GM19372 (cell line): ENCODE data around the gene VEGFA.

Experiments used
- ATAC-seq: cut with Tn5 transposase; IDR thresholded peaks from one replicate; pipeline ENCODE4 v1.9.1; 2021; ENCODE audit warnings: mild to moderate bottlenecking, low read depth, moderate library complexity; ENCODE audit not compliant: unreplicated experiment

Gene VEGFA

GRCh38 chr6:43800746-43801494, 30.9 kb downstream of the VEGFA start:
- no peak for ATAC-seq

GRCh38 chr6:43801495-43802181, 31.6 kb downstream of the VEGFA start:
- ATAC-seq: no peak

- ATAC-seq: no peak
These were observed 33.2 kb downstream of the VEGFA start for GRCh38 chr6:43803055-43803782.

DNA sequence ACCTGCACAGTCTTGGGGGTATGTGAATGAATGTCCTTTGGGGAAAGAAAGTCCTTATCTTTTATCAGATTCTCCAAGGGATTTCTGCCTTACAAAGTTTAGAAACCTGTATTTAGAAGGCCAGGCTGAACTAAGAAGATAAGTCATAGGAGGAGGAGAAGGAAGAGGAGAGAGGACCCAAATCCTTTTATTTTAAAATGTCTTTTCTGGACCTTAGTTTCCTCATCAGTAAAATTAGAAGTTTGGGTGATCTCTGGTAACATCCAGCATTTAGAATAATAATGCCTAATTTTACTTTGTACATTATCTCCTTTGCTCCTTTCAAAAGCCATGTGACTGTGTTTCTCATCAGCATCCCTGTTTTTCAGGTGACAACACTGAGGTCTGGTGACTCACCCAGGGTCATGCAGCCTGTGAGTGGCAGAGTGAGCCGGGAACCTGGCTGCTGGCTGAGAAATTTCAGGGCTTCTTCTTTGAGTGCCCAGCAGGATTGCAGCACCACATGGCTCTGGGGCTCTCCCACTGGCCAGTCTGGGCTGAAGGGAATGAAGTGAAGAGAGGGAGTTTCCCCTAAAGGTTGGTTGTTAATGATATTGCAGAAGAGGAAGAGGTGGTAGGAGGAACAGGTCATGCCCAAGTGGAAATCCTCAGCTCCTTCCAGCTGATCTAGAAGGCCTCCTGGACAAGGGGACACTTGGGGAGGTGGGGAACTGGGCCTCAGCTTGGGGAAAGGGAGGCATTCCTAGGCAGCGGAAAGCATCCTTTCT, 34.0 kb downstream of the VEGFA start:
- no peak for ATAC-seq

DNA sequence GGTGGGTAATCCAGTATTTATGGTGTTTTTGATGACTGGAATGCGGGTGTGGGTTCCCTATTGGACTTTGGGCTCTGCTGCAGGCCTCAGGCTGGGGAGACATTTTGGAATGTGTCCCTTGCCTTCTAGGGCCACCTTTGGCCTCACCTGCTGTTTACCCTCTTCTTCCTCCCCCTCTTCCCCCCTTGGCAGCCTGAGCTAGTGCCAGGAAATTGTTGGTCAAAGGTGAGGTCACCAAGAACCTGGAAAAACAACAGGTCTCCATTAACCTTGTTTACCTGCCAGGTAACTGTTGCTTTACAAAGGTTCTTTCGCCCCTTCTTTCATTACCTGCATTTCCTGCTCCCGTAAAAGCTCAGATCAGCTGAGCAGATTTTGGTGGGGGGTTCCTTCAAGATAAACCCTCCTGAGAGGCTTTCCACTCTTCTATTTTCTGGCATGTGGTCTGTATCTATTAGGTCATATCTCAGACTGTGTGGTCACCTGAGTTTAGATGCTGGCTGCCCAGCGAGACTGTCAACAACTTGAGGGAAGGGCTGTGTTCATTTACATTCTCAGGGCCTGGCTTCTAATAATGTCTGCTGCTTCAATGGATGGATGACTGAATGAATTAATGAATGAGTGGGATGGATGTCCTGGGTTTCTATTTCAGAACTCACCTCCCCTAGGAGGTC, 34.7 kb downstream of the VEGFA start:
- ATAC-seq: no peak

- no peak for ATAC-seq
These were observed 35.7 kb downstream of the VEGFA start for GRCh38 chr6:43805699-43806042.

DNA sequence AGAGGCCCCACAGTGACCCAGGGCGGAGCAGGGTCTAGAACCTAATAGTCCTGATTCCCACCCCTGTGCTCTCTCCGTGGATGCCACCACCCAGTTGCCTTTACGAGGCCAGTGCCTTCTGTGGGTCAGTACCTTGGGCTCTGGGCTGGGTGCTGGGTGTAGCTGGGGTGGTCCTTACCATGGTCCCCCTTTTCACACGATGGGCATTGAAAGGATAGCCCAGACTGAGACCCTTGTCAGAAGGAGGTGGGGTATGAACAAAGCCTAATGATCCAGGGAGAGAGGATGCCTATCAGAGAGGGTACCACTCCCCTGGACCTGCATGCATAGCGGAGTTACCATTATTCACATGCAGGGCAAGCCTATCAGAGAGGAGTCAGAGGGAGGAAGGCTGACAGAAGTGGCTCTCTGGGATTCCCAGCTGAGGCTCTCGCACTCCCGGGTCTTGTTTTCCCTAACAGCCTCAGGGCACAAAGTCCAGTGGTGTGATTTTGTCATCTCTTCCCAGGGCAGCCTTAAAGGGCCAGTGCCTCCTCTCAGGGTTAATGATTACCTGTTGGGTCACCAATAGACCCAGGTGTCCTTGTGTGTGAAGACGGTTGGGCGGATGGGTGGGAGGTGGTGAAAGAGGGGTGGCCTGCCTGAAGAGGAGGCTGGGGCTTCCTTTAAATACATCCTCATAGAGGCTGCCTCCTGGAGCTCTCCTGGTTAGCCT, 36.2 kb downstream of the VEGFA start:
- ATAC-seq: no peak

DNA sequence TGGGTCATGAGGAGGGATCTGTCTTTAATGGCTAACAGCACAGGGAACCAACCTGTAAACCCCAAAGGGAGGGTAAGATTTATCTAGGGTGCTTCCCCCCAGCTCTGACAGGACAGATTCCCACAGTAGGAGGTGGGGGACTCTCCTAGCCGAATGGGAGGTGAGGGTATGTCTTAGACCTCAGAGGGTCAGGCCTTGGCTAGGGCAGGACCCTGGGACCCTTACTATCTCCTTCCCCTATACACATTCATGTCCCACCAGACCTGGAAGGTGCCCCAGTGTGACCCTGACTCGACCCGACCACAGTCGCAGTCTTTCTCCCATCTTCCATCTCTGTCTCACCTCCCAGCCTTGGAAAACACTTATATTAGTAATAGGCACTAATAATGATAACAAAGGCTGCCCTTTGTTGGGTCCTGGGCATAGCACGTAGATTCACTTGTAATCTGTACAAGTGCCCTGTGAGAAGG, 36.8 kb downstream of the VEGFA start:
- ATAC-seq: no peak

- no peak for ATAC-seq
These were observed 37.4 kb downstream of the VEGFA start for GRCh38 chr6:43807228-43808061.

GRCh38 chr6:43808412-43808811, 38.4 kb downstream of the VEGFA start:
- no peak for ATAC-seq

DNA sequence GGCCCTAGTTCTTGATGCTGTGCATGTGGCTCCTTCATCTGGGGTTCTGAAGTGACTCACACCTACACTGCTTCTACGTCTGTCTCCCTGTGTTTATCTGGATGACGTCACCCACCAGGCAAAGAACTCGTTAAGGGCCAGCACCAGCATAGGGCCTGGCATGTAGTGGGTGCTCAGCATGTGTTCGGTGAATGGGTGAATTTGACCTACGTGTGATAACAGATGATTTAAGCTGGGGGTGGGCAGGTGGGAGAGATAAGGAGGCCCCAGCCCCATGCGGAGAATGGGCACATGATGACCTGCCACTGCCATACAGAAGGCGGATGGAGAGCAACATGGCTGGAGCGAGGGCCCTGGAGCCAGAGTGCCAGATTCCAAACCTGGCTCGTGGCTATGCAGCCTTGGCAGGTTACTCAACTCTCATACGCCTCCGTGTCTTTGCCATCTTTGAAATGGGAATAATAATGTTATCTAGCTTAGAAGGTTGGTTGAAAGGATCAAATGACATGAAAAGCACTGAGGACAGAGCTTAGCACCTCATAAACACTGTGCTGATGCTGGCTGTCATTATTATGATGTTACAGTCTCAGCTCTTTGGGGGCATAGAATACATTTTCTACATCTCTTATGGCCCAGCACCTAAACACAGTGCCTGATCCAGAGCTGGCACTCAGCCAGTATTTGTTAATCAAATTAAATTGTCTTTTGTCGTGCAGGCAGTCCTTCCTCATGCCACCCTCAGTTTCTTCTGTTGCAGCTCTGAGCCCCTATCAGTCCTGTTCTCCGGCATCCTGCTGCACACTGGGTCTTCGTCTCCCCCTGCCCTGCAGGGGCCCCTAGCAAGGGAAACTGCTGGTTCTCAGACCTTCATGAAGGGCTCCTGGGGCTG, 39.6 kb downstream of the VEGFA start:
- ATAC-seq: no peak

DNA sequence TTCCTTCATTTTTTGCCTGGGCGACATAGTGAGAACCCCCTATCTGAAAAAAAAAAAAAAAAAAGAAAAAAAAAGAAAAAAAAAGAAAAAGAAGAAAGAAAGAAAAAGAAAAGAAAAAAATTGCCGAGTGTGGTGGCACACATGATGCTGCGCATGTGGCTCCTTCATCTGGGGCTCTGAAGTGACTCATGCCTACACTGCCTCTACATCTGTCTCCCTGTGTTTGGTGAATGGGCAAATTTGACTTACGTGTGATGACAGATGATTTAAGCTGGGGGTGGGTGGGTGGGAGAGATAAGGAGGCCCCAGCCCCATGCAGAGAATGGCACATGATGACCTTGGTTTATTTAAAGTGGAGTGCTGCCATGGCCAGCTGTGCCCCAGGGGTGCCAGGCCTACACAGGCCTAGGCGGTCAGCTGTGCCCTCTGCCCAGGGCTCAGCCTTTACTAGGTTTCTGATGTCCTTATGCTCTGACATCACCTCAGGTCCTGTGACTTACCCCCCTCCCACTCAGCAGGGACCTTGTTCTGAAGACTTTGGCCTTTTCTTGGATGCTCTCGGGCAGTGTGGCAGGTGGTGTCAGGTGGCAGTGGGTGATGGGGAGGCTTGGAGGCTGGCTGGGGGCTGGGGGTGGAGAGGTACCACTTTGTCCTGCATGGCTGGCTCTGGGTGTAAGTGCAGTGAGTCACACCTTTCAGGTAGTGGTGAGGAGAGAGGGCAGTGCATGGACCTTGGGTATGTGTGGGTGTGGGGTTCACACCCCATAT, 41.1 kb downstream of the VEGFA start:
- no peak for ATAC-seq

DNA sequence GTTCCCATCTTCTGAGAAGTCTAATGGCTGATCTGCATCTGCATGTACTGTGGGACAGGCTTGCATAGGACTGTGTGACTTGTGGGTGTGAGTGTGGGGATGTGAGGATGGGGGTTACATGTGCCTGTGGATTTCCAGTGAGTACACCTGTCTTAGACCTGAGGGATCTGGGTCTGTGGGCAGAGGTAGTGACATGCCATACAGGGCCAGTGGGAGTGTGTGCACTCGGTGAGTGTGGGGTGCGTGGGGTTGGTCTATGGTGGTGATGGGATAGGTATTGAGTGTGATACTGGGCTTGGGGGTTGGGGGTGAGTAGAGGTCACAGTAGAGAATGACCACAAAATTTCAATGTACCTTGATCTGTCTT, 41.7 kb downstream of the VEGFA start:
- no peak for ATAC-seq

- ATAC-seq: no peak
These were observed 43.0 kb downstream of the VEGFA start for GRCh38 chr6:43812850-43813578.

DNA sequence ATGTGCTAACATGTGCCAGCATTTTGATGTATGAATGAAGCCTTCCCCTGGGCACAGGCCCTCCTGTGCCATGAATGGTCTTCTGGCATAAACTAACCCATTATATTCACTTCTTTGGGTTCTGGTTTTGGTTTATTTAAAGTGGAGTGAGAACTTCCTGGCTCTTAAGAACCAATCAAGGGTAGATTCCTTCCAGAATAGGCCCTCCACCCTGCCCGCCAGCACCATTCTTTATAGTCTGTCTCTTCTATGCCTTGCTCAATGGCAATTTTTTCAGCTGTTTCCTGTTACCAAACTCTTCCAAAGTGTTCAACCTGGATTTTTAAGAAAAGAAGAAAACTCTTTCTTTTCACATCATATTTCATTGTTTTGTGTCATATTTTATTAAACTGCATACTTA, 44.1 kb downstream of the VEGFA start:
- no peak for ATAC-seq

GRCh38 chr6:43814865-43815264, 44.9 kb downstream of the VEGFA start:
- ATAC-seq: no peak
